HEK293 (cell line): ENCODE measurements around the gene PNISR.

ENCODE experiments used
- CTCF ChIA-PET: fragments of 350-600 bp; formaldehyde crosslinking; extraction: SDS; loops from one replicate; lab custom pipeline; 2021; ENCODE audit warnings: antibody characterized with exemption; lab: Yijun Ruan, JAX
- POLR2A ChIA-PET: fragments of 300-600 bp; formaldehyde crosslinking; extraction: SDS; loops from one replicate; lab custom pipeline; 2020; ENCODE audit warnings: antibody characterized with exemption, inconsistent platforms; lab: Yijun Ruan, JAX
- H3K27ac ChIP-seq: fragments of 200-500 bp; sonication (Bioruptor generic); 2 replicates; pipeline ENCODE4 v1.5.1; 2014; ENCODE audit warnings: low read depth, low read length, control low read depth, inconsistent platforms; ENCODE audit errors: extremely low read depth
- H3K36me3 ChIP-seq, 2 experiments: fragments of 200-500 bp in 1 of 2; sonication (Bioruptor generic) in 1 of 2; 1 replicate in 1 of 2; 2 replicates in 1 of 2; pipeline ENCODE4 v1.5.1; 2014 to 2017; ENCODE audit warnings: inconsistent platforms in 2 of 2, low read length in 2 of 2; ENCODE audit not compliant: control insufficient read depth in 2 of 2, insufficient read depth in 1 of 2
- H3K4me1 ChIP-seq: fragments of 200-500 bp; sonication (Bioruptor generic); 2 replicates; pipeline ENCODE4 v1.5.1; 2014; ENCODE audit warnings: mild to moderate bottlenecking, low read length, inconsistent platforms; ENCODE audit not compliant: control insufficient read depth, insufficient read depth
- H3K4me3 ChIP-seq: 2 replicates; pipeline ENCODE4 v1.5.1; 2011; ENCODE audit warnings: low read depth, mild to moderate bottlenecking, control low read depth, low read length, moderate library complexity
- H3K9me3 ChIP-seq: fragments of 200-500 bp; sonication (Bioruptor generic); 2 replicates; pipeline ENCODE4 v1.5.1; 2014; ENCODE audit warnings: low read depth, low read length, inconsistent platforms; ENCODE audit not compliant: control insufficient read depth, insufficient read depth
- EGR2 ChIP-seq: fragments of 450-650 bp; formaldehyde crosslinking; IDR thresholded peaks from 2 replicates; pipeline ENCODE4 v1.5.1; 2016; ENCODE audit warnings: low read depth, missing biosample characterization, missing genetic modification characterization
- HOXC10 ChIP-seq: sonication (generic); formaldehyde crosslinking; IDR thresholded peaks from 2 replicates; pipeline ENCODE4 v1.8.1; 2023; ENCODE audit warnings: mild to moderate bottlenecking, missing genetic modification reagents
- KLF9 ChIP-seq: fragments of 450-650 bp; formaldehyde crosslinking; IDR thresholded peaks from 2 replicates; pipeline ENCODE4 v1.5.1; 2016; ENCODE audit warnings: missing biosample characterization, missing genetic modification characterization, low read depth
- MEIS1 ChIP-seq: sonication (generic); formaldehyde crosslinking; IDR thresholded peaks from 2 replicates; pipeline ENCODE4 v1.8.1; 2022; ENCODE audit warnings: missing genetic modification reagents, mild to moderate bottlenecking, borderline replicate concordance
- SALL2 ChIP-seq: fragments of 450-650 bp; formaldehyde crosslinking; IDR thresholded peaks from 2 replicates; pipeline ENCODE4 v1.5.0; 2017; ENCODE audit warnings: missing biosample characterization, mild to moderate bottlenecking, missing genetic modification characterization, borderline replicate concordance
- SP2 ChIP-seq: fragments of 450-650 bp; formaldehyde crosslinking; IDR thresholded peaks from 2 replicates; pipeline ENCODE4 v1.5.1; 2016; ENCODE audit warnings: missing biosample characterization, missing genetic modification characterization
- ZBTB8A ChIP-seq: fragments of 450-650 bp; formaldehyde crosslinking; IDR thresholded peaks from 2 replicates; pipeline ENCODE4 v1.5.1; 2016; ENCODE audit warnings: missing biosample characterization, missing genetic modification characterization
- ZNF155 ChIP-seq: fragments of 450-650 bp; formaldehyde crosslinking; IDR thresholded peaks from 2 replicates; pipeline ENCODE4 v1.5.1; 2016; ENCODE audit warnings: missing biosample characterization, missing genetic modification characterization
- ZNF175 ChIP-seq: fragments of 450-650 bp; formaldehyde crosslinking; IDR thresholded peaks from 2 replicates; pipeline ENCODE4 v1.5.1; 2016; ENCODE audit warnings: missing biosample characterization, missing genetic modification characterization
- ZNF184 ChIP-seq: fragments of 450-650 bp; IDR thresholded peaks from 2 replicates; pipeline ENCODE4 v1.5.1; 2018; ENCODE audit warnings: missing biosample characterization, mild to moderate bottlenecking, missing genetic modification characterization
- ZNF248 ChIP-seq: fragments of 450-650 bp; formaldehyde crosslinking; IDR thresholded peaks from 2 replicates; pipeline ENCODE4 v1.5.1; 2017; ENCODE audit warnings: missing biosample characterization, missing genetic modification characterization
- ZNF548 ChIP-seq: fragments of 450-650 bp; formaldehyde crosslinking; IDR thresholded peaks from 2 replicates; pipeline ENCODE4 v1.5.1; 2016; ENCODE audit warnings: missing biosample characterization, missing genetic modification characterization
- ZNF585B ChIP-seq: fragments of 450-650 bp; formaldehyde crosslinking; IDR thresholded peaks from 2 replicates; pipeline ENCODE4 v1.5.1; 2016; ENCODE audit warnings: missing biosample characterization, missing genetic modification characterization
- ZNF660 ChIP-seq: fragments of 450-650 bp; IDR thresholded peaks from 2 replicates; pipeline ENCODE4 v1.5.1; 2018; ENCODE audit warnings: missing biosample characterization, mild to moderate bottlenecking, missing genetic modification characterization
- ZNF776 ChIP-seq: fragments of 450-650 bp; formaldehyde crosslinking; IDR thresholded peaks from 2 replicates; pipeline ENCODE4 v1.5.0; 2017; ENCODE audit warnings: missing biosample characterization, missing genetic modification characterization, borderline replicate concordance
- ZSCAN23 ChIP-seq: fragments of 450-650 bp; formaldehyde crosslinking; IDR thresholded peaks from 2 replicates; pipeline ENCODE4 v1.5.1; 2016; ENCODE audit warnings: missing biosample characterization, missing genetic modification characterization
- TF ChIP-seq, protein P1 (sequence below): fragments of 450-650 bp; formaldehyde crosslinking; IDR thresholded peaks from 2 replicates; pipeline ENCODE4 v1.5.1; 2017; ENCODE audit warnings: missing biosample characterization, missing genetic modification characterization
- TF ChIP-seq, protein P2 (sequence below): fragments of 450-650 bp; formaldehyde crosslinking; IDR thresholded peaks from 2 replicates; pipeline ENCODE4 v1.5.1; 2016; ENCODE audit warnings: missing biosample characterization, missing genetic modification characterization
- TF ChIP-seq, protein P3 (sequence below): IDR thresholded peaks from 2 replicates; pipeline ENCODE4 v1.6.1; 2011; ENCODE audit warnings: mild to moderate bottlenecking, low read depth, low read length, borderline replicate concordance
- TF ChIP-seq, protein P4 (sequence below): fragments of 450-650 bp; formaldehyde crosslinking; IDR thresholded peaks from 2 replicates; pipeline ENCODE4 v1.5.1; 2016; ENCODE audit warnings: missing biosample characterization, missing genetic modification characterization, borderline replicate concordance
- TF ChIP-seq, protein P5 (sequence below): fragments of 450-650 bp; formaldehyde crosslinking; IDR thresholded peaks from 2 replicates; pipeline ENCODE4 v1.5.1; 2017; ENCODE audit warnings: missing biosample characterization, missing genetic modification characterization

Gene PNISR

DNA sequence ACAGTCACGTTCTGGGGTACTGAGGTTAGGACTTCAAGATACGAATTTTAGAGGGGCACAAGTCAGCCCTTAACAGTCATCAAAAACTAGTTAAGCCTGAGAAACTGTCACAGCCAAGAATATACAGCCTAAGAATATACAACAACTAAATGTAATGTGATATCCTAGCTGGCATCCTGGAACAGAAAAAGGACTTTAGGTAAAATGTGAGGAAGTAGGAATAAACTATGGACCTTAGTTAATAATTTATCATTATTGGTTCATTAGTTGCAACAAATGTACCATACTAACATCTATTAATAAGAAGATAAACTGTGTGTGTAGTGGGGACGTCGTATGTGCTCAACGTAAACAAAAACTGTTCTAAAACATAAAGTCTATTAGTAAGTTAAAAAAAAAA lies 1.1 kb downstream of the PNISR start:
- TF ChIP-seq, protein P1, sequence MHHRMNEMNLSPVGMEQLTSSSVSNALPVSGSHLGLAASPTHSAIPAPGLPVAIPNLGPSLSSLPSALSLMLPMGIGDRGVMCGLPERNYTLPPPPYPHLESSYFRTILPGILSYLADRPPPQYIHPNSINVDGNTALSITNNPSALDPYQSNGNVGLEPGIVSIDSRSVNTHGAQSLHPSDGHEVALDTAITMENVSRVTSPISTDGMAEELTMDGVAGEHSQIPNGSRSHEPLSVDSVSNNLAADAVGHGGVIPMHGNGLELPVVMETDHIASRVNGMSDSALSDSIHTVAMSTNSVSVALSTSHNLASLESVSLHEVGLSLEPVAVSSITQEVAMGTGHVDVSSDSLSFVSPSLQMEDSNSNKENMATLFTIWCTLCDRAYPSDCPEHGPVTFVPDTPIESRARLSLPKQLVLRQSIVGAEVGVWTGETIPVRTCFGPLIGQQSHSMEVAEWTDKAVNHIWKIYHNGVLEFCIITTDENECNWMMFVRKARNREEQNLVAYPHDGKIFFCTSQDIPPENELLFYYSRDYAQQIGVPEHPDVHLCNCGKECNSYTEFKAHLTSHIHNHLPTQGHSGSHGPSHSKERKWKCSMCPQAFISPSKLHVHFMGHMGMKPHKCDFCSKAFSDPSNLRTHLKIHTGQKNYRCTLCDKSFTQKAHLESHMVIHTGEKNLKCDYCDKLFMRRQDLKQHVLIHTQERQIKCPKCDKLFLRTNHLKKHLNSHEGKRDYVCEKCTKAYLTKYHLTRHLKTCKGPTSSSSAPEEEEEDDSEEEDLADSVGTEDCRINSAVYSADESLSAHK (tag by site-specific recombination), result no peak
- TF ChIP-seq ZNF776 (tag by site-specific recombination), result no peak
- TF ChIP-seq, protein P2, sequence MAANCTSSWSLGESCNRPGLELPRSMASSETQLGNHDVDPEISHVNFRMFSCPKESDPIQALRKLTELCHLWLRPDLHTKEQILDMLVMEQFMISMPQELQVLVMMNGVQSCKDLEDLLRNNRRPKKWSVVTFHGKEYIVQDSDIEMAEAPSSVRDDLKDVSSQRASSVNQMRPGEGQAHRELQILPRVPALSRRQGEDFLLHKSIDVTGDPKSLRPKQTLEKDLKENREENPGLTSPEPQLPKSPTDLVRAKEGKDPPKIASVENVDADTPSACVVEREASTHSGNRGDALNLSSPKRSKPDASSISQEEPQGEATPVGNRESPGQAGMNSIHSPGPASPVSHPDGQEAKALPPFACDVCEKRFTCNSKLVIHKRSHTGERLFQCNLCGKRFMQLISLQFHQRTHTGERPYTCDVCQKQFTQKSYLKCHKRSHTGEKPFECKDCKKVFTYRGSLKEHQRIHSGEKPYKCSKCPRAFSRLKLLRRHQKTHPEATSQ, result no peak
- no peak for TF ChIP-seq ZSCAN23 (tag by site-specific recombination)
- TF ChIP-seq ZNF660 (tag by site-specific recombination), result no peak
- TF ChIP-seq ZBTB8A, result no peak
- TF ChIP-seq HOXC10 (CRISPR knock-in tag), result no peak
- TF ChIP-seq KLF9 (tag by site-specific recombination), result no peak
- TF ChIP-seq, protein P3, sequence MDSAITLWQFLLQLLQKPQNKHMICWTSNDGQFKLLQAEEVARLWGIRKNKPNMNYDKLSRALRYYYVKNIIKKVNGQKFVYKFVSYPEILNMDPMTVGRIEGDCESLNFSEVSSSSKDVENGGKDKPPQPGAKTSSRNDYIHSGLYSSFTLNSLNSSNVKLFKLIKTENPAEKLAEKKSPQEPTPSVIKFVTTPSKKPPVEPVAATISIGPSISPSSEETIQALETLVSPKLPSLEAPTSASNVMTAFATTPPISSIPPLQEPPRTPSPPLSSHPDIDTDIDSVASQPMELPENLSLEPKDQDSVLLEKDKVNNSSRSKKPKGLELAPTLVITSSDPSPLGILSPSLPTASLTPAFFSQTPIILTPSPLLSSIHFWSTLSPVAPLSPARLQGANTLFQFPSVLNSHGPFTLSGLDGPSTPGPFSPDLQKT, result no peak
- TF ChIP-seq ZNF184 (tag by site-specific recombination), result no peak
- no peak for TF ChIP-seq EGR2 (tag by site-specific recombination)
- CTCF ChIA-PET, result interaction anchor here (0.6 to 3.1 kb wide), 6 partner anchors 9 to 230 kb away, joined by 3 to 19 read pairs (median 4); no protein-coding TSS in a partner anchor
- POLR2A ChIA-PET, result interaction anchor here (0.6 to 3.6 kb wide), 11 partner anchors 9 to 144 kb away, joined by 3 to 31 read pairs (median 5); partner anchors contain the start of genes CCNC, COQ3 and FAXC
- no peak overlapping the region for H3K27ac ChIP-seq
- H3K4me3 ChIP-seq, result peak overlapping the region; percentile 78
- peaks cover 0 to 26% of the 10 kb centered on the region in 2 experiments; a peak in 2 of 3 replicates for H3K36me3 ChIP-seq
- H3K9me3 ChIP-seq, result no peaks in the 10 kb centered on the region
- H3K4me1 ChIP-seq, result peaks cover 4% of the 10 kb centered on the region; the same call in 1 of the 2 replicates

DNA sequence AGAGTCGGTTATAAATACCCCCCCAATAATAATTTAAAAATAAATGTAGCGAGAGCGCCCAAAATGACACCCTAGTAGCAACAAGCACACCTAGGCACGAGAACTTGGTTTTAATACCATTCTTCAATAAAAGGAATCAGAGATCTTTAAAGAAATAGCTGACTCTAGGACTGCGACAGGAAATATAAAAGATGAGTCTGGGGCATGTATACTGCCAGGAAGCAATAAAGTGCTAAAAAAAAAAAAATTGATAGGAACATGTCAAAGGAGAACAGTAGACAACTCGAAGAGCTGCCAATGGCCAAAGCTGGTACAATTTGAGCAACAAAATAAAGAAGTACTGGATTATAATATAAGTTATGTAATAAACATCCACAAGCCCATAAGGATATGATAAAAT lies 2.2 kb downstream of the PNISR start:
- Histone ChIP-seq H3K4me3 (no peak overlapping the region), H3K27ac (no peak overlapping the region), H3K4me1 (peaks cover 4% of the 10 kb centered on the region; the same call in 1 of the 2 replicates), H3K36me3 (peaks cover 0 to 26% of the 10 kb centered on the region in 2 experiments; a peak in 2 of 3 replicates), H3K9me3 (no peaks in the 10 kb centered on the region)
- POLR2A ChIA-PET, result interaction anchor here (1.6 to 2.6 kb wide), 3 partner anchors 29 to 146 kb away, joined by 4 to 7 read pairs (median 4); partner anchors contain the start of genes CCNC and FAXC
- CTCF ChIA-PET, result interaction anchor here (0.6 to 1.4 kb wide), 3 partner anchors 13 to 93 kb away, joined by 3 to 5 read pairs (median 4); no protein-coding TSS in a partner anchor
- no peak for TF ChIP-seq ZNF248 (tag by site-specific recombination)
- TF ChIP-seq, protein P4, sequence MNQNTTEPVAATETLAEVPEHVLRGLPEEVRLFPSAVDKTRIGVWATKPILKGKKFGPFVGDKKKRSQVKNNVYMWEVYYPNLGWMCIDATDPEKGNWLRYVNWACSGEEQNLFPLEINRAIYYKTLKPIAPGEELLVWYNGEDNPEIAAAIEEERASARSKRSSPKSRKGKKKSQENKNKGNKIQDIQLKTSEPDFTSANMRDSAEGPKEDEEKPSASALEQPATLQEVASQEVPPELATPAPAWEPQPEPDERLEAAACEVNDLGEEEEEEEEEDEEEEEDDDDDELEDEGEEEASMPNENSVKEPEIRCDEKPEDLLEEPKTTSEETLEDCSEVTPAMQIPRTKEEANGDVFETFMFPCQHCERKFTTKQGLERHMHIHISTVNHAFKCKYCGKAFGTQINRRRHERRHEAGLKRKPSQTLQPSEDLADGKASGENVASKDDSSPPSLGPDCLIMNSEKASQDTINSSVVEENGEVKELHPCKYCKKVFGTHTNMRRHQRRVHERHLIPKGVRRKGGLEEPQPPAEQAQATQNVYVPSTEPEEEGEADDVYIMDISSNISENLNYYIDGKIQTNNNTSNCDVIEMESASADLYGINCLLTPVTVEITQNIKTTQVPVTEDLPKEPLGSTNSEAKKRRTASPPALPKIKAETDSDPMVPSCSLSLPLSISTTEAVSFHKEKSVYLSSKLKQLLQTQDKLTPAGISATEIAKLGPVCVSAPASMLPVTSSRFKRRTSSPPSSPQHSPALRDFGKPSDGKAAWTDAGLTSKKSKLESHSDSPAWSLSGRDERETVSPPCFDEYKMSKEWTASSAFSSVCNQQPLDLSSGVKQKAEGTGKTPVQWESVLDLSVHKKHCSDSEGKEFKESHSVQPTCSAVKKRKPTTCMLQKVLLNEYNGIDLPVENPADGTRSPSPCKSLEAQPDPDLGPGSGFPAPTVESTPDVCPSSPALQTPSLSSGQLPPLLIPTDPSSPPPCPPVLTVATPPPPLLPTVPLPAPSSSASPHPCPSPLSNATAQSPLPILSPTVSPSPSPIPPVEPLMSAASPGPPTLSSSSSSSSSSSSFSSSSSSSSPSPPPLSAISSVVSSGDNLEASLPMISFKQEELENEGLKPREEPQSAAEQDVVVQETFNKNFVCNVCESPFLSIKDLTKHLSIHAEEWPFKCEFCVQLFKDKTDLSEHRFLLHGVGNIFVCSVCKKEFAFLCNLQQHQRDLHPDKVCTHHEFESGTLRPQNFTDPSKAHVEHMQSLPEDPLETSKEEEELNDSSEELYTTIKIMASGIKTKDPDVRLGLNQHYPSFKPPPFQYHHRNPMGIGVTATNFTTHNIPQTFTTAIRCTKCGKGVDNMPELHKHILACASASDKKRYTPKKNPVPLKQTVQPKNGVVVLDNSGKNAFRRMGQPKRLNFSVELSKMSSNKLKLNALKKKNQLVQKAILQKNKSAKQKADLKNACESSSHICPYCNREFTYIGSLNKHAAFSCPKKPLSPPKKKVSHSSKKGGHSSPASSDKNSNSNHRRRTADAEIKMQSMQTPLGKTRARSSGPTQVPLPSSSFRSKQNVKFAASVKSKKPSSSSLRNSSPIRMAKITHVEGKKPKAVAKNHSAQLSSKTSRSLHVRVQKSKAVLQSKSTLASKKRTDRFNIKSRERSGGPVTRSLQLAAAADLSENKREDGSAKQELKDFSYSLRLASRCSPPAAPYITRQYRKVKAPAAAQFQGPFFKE (tag by site-specific recombination), result no peak
- TF ChIP-seq MEIS1 (CRISPR knock-in tag), result no peak
- TF ChIP-seq ZNF175 (tag by site-specific recombination), result no peak
- TF ChIP-seq ZNF548 (tag by site-specific recombination), result no peak
- no peak for TF ChIP-seq ZNF585B (tag by site-specific recombination)
- no peak for TF ChIP-seq ZNF155
- TF ChIP-seq, protein P5, sequence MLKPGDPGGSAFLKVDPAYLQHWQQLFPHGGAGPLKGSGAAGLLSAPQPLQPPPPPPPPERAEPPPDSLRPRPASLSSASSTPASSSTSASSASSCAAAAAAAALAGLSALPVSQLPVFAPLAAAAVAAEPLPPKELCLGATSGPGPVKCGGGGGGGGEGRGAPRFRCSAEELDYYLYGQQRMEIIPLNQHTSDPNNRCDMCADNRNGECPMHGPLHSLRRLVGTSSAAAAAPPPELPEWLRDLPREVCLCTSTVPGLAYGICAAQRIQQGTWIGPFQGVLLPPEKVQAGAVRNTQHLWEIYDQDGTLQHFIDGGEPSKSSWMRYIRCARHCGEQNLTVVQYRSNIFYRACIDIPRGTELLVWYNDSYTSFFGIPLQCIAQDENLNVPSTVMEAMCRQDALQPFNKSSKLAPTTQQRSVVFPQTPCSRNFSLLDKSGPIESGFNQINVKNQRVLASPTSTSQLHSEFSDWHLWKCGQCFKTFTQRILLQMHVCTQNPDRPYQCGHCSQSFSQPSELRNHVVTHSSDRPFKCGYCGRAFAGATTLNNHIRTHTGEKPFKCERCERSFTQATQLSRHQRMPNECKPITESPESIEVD (tag by site-specific recombination), result no peak
- TF ChIP-seq SALL2, result no peak
- no peak for TF ChIP-seq SP2
